MCF 10A (cell line): Measurements from ENCODE around the gene UNG. TPM values are rescaled to one million over a fixed set of nuclear protein-coding genes. Genes with fewer than 3 reads are reported as not detected.

ENCODE experiments used
- BruUV-seq: library from RNA; stranded (reverse); fragments of 400-500 nt; replicated peaks from 2 replicates; lab custom pipeline; 2021; lab: Mats Ljungman, UMichigan
- CTCF ChIA-PET: fragments of 300-600 bp; sonication (Branson Sonifier 250); formaldehyde crosslinking; extraction: SDS; loops from one replicate; lab custom pipeline; 2021; ENCODE audit warnings: antibody characterized with exemption, inconsistent platforms; lab: Yijun Ruan, JAX
- POLR2A ChIA-PET: fragments of 300-600, 350-650 bp; sonication (Branson Sonifier 250); formaldehyde crosslinking; extraction: SDS; loops from one replicate; lab custom pipeline; 2020; ENCODE audit warnings: antibody characterized with exemption, inconsistent platforms; lab: Yijun Ruan, JAX
- DNase-seq: peaks from one replicate; pipeline ENCODE4 v3.0.0-alpha.2; 2018; ENCODE audit not compliant: unreplicated experiment
- H3K27ac Mint-ChIP-seq: one replicate; pipeline ENCODE4 v1.8.0; 2022; ENCODE audit warnings: mild to moderate bottlenecking, low read depth, mixed read lengths; ENCODE audit not compliant: unreplicated experiment
- H3K27me3 Mint-ChIP-seq: one replicate; pipeline ENCODE4 v1.8.0; 2022; ENCODE audit warnings: mixed read lengths; ENCODE audit not compliant: insufficient read depth, unreplicated experiment
- H3K36me3 Mint-ChIP-seq: one replicate; pipeline ENCODE4 v1.8.0; 2022; ENCODE audit warnings: mild to moderate bottlenecking, moderate library complexity, mixed read lengths; ENCODE audit not compliant: insufficient read depth, unreplicated experiment
- H3K4me1 Mint-ChIP-seq: one replicate; pipeline ENCODE4 v1.8.0; 2022; ENCODE audit warnings: mixed read lengths; ENCODE audit not compliant: insufficient read depth, unreplicated experiment
- H3K4me3 Mint-ChIP-seq: one replicate; pipeline ENCODE4 v1.8.0; 2022; ENCODE audit warnings: mild to moderate bottlenecking, moderate library complexity, mixed read lengths; ENCODE audit not compliant: unreplicated experiment
- H3K9me3 Mint-ChIP-seq: one replicate; pipeline ENCODE4 v1.8.0; 2022; ENCODE audit warnings: mixed read lengths; ENCODE audit not compliant: unreplicated experiment
- intact Hi-C: fragments of 100-400 bp; cut with micrococcal nuclease; formaldehyde crosslinking; loops from 2 replicates; pipeline ENCODE4 v1.14.1; 2022
- total RNA-seq: library from RNA; stranded (reverse); gene quantifications from 2 replicates; pipeline ENCODE4 v1.2.3, GENCODE V29; 2022
- TF ChIP-seq, protein P1 (sequence below): fragments of 200-600 bp; IDR thresholded peaks from one replicate; pipeline ENCODE4 v1.8.0; 2022; ENCODE audit warnings: antibody characterized with exemption, mild to moderate bottlenecking; ENCODE audit not compliant: unreplicated experiment

The UNG gene
- total RNA-seq, 1 experiment from 2014 or later = 13.8 TPM

DNA sequence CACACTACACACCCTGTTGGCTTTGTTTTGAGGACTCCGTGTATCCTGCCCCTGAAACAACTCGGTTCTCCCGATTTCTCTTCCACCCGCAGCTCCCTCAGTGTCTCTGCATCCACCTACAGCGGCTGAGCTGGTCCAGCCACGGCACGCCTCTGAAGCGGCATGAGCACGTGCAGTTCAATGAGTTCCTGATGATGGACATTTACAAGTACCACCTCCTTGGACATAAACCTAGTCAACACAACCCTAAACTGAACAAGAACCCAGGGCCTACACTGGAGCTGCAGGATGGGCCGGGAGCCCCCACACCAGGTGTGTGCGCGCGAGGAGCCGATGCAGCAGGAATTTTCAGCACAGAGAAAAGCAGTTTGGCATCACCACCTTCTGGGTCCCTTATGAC, 14.6 kb upstream of the UNG start:
- CTCF ChIA-PET = interaction anchor here (1.3 kb wide), 1 partner anchor 10 kb away, joined by 4 read pairs; no protein-coding TSS in a partner anchor
- Mint-ChIP-seq H3K36me3 (peaks cover 39% of the 10 kb centered on the region), H3K4me1 (no peaks in the 10 kb centered on the region), H3K9me3 (no peaks in the 10 kb centered on the region), H3K27me3 (no peaks in the 10 kb centered on the region), H3K27ac (no peak overlapping the region), H3K4me3 (no peak overlapping the region)
- POLR2A ChIA-PET = no interaction called here
- BruUV-seq = no TSS peak
- no peak for DNase-seq
- TF ChIP-seq, protein P1, sequence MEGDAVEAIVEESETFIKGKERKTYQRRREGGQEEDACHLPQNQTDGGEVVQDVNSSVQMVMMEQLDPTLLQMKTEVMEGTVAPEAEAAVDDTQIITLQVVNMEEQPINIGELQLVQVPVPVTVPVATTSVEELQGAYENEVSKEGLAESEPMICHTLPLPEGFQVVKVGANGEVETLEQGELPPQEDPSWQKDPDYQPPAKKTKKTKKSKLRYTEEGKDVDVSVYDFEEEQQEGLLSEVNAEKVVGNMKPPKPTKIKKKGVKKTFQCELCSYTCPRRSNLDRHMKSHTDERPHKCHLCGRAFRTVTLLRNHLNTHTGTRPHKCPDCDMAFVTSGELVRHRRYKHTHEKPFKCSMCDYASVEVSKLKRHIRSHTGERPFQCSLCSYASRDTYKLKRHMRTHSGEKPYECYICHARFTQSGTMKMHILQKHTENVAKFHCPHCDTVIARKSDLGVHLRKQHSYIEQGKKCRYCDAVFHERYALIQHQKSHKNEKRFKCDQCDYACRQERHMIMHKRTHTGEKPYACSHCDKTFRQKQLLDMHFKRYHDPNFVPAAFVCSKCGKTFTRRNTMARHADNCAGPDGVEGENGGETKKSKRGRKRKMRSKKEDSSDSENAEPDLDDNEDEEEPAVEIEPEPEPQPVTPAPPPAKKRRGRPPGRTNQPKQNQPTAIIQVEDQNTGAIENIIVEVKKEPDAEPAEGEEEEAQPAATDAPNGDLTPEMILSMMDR = no peak
- intact Hi-C loops = no loop called here

DNA sequence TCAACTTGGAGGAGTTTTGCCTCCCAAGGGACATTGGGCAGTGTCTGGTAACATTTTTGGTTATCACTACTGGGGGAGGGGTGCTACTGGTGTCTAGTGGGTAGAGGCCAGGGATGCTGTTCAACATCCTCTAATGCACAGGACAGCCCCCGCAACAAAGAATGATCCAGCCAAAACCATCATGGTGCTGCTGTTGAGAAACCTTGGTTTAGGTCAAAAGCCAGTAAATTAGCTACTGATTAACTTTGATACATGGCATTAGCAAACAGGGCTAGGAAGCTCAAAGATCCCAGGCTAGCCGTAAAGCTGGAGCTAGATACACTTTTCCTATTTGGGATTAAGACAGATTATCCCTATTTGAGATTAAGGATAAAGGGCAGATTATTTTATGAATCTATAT, 13.0 kb upstream of the UNG start:
- TF ChIP-seq, protein P1 = no peak
- no peak for DNase-seq
- H3K27me3 Mint-ChIP-seq = no peaks in the 10 kb centered on the region
- peaks cover 49% of the 10 kb centered on the region for H3K36me3 Mint-ChIP-seq
- intact Hi-C loops = no loop called here
- ChIA-PET POLR2A (no interaction called here), CTCF (interaction anchor here (1.0 to 1.3 kb wide), 2 partner anchors 8 to 27 kb away, joined by 3 read pairs; partner anchors contain the start of gene ALKBH2)
- BruUV-seq = no TSS peak
- no peak overlapping the region for H3K4me3 Mint-ChIP-seq
- H3K27ac Mint-ChIP-seq = no peak overlapping the region
- H3K4me1 Mint-ChIP-seq = peaks cover 5% of the 10 kb centered on the region
- H3K9me3 Mint-ChIP-seq = no peaks in the 10 kb centered on the region

DNA sequence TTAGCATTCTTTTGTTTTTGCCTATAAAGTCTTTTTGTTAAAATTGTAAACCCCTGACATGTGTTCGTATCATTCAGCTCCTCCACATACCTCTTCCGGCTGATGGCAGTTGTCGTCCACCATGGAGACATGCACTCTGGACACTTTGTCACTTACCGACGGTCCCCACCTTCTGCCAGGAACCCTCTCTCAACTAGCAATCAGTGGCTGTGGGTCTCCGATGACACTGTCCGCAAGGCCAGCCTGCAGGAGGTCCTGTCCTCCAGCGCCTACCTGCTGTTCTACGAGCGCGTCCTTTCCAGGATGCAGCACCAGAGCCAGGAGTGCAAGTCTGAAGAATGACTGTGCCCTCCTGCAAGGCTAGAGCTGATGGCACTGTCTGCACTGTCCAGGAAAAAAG, 11.8 kb upstream of the UNG start:
- CTCF ChIA-PET = interaction anchor here (1.0 kb wide), 1 partner anchor 26 kb away, joined by 3 read pairs; no protein-coding TSS in a partner anchor
- no peak overlapping the region for H3K4me3 Mint-ChIP-seq
- intact Hi-C loops = no loop called here

DNA sequence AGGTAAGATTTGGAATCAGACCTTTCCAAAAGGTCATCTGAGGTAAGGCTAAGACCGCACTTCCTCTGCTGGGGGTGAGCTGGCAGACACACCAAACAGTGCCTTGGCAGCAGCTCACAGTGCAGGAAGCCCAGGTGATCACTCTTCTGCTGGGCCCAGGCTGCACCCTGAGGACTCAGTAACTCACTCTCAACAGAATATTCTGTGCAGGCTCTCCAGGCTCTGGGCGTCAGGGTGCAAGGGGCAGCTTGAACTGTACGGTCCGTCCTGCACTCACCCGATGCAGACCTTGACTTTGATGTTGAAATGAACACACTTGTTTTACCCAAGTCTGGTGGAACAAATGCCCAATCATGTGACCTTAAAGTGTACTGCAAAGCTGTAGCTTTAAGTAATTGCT, 10.1 kb upstream of the UNG start:
- no peaks in the 10 kb centered on the region for H3K27me3 Mint-ChIP-seq
- intact Hi-C loops = no loop called here
- H3K9me3 Mint-ChIP-seq = no peaks in the 10 kb centered on the region
- H3K36me3 Mint-ChIP-seq = peaks cover 65% of the 10 kb centered on the region
- TF ChIP-seq, protein P1 = no peak
- no peak overlapping the region for H3K27ac Mint-ChIP-seq
- DNase-seq = no peak
- H3K4me3 Mint-ChIP-seq = no peak overlapping the region
- BruUV-seq = no TSS peak
- POLR2A ChIA-PET = interaction anchor here (0.7 to 2.6 kb wide), 4 partner anchors 10 to 35 kb away, joined by 3 to 7 read pairs (median 4); partner anchors contain the start of gene USP30
- H3K4me1 Mint-ChIP-seq = peaks cover 13% of the 10 kb centered on the region
- CTCF ChIA-PET = interaction anchor here (0.6 to 1.3 kb wide), 6 partner anchors 45 to 574 kb away, joined by 3 to 4 read pairs (median 3); no protein-coding TSS in a partner anchor

More for the DNA sequence above, 11.8 kb upstream of the UNG start:
- H3K36me3 Mint-ChIP-seq = peaks cover 56% of the 10 kb centered on the region
- H3K9me3 Mint-ChIP-seq = no peaks in the 10 kb centered on the region
- TF ChIP-seq, protein P1 = no peak
- POLR2A ChIA-PET = no interaction called here
- H3K27me3 Mint-ChIP-seq = no peaks in the 10 kb centered on the region
- no TSS peak for BruUV-seq
- peaks cover 5% of the 10 kb centered on the region for H3K4me1 Mint-ChIP-seq
- H3K27ac Mint-ChIP-seq = no peak overlapping the region
- no peak for DNase-seq
